Stimulated activated CD8-positive, alpha-beta memory T cell treated with anti-CD3 and anti-CD28 coated beads, Interleukin-7, amount 100 ng/mL, for 1 hour (primary cell): ENCODE measurements around the gene GRIK1.

ENCODE experiments used
- DNase-seq, 2 donors: peaks; one replicate each; pipeline ENCODE4 v3.0.0-alpha.2; 2020; ENCODE audit warnings: low read depth in 2 of 2

GRIK1 gene

GRCh38 chr21:29671728-29672127, 268.1 kb downstream of the GRIK1 start:
- no peak for DNase-seq

DNA sequence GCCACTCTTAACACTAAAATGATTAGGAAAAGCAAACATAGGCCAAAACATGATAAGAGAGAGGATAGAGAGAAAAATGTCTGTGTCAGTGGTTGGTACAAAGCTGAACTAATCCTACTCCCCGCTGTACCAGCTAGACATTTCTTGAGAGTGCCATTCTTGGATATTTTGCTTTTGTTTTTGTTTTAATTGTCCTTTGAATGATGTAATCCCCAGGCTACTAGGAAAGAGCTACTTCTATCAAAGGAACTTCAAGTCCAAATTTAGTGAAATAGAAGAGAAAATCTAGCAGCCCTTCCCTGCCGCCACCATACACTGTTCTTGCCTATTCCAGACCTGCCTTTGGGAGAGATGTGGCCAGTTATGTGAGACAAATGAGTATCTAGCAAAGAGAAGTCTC, 269.6 kb downstream of the GRIK1 start:
- DNase-seq = no peak

DNA sequence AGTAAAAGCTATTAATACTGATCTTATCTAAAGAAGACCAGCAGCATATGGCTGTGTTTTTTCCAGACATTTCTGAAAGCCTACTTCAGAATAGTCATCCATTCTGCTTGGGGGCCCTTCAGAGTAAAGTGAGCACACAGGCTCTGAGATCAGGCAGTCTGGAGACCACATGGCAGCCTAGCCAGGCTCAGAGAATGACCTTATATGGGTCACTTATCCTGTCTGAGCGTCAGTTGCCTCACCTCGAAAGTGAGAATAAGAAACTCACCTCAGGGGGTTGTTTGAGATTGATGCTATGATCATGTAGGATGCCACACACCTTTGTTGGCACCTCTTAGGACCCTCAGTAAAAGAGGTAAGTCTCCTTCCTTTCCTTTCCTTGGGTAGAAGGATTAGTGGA, 270.4 kb downstream of the GRIK1 start:
- DNase-seq = no peak

DNA sequence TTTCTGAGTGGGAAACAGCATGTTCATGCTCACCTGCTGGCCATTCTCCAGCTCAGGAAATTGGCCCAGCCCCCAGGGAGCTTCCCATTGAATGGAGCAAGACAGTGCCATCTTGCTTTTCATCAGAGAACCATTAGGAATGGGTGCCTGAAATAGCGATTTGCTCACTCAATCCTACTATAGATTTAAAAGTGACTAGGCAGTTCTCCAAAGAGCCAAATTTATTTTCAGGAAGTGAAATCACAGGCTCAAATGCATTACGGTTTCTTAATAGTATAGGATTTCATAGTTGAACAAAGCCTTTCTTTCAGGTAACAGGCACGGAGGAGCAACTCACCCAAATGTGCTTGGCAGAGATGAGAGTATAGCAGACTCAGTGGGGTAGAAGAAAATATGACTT, 272.1 kb downstream of the GRIK1 start:
- DNase-seq = no peak

- DNase-seq = no peak
These were observed 275.2 kb downstream of the GRIK1 start for GRCh38 chr21:29664615-29665014.

DNA sequence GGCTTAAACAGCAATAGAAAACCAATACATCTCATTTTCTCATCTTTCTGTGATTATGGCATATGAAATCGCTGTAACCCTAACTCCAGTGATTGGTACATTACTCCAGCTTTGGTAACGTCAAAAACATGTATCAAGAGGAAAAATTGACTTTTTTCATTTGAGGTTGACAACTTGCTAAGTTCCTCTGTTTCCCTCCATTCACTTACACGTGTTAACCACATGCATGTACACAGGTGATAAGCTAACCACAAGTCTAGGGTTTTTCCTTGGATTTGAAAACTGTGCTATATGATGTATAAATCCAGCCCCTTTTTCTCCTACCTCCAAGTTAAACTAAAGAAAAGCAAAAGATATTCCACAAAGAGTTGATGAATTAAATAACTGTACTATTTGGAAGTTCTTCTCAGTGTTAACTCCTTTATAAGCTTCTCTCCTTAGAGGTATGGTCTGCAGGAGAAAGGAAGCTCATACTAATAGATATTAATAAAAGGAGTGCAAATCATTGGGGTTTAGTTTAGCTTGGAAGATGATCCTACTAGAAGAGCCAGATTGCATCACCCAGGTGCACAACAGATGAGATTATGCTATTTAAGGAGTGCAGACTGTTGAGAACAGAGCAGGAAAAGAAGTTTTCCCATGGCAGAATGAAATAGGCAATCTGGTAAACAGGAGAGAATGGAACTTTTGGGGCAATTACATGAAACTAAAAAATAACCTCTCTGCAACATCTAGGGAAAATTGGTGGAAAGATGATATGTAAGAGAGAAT, 277.9 kb downstream of the GRIK1 start:
- DNase-seq = no peak

DNA sequence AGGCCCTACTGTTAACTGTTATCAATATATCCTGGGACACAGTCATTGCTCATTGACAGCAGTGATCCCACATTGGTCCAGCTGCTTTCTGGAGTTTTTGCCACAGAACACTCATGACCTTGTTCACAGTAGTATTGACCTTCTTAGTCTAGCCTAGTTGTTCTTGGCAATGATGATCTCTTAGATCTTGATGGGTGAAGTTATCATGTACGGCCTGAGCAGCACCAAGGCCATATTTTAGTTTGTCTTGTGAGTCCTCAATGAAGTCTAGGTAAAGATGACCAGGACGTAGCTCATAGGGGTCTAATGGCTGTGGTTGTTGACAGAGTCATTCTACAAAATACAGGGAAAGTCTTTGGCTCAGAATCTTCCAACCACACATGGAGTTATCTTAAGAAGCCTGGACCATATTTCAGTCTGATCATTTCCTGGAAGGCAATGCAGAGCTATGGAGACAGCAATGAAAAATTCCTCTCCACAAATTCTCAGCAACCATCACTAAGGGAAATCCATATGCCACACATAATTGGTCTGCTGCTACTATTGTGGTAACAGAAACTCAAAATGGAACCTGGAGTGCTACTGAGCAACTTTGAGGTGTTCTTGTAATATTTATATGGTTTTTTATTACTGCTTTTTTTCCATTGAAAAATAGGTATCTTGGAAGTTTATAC, 279.6 kb downstream of the GRIK1 start:
- DNase-seq = no peak

DNA sequence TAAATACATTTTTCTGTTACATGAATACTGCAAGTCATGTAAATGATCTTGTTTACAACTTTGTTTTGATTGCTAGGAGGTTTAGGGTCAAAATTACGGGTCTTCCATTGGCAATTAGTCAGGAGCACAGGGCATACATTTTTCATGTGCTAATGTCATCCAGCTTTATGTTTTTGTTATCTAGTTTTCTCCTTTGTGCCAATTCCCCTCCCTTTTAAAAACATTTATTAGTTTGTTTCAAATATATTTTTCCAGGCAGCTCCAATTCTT, 280.9 kb downstream of the GRIK1 start:
- no peak for DNase-seq

DNA sequence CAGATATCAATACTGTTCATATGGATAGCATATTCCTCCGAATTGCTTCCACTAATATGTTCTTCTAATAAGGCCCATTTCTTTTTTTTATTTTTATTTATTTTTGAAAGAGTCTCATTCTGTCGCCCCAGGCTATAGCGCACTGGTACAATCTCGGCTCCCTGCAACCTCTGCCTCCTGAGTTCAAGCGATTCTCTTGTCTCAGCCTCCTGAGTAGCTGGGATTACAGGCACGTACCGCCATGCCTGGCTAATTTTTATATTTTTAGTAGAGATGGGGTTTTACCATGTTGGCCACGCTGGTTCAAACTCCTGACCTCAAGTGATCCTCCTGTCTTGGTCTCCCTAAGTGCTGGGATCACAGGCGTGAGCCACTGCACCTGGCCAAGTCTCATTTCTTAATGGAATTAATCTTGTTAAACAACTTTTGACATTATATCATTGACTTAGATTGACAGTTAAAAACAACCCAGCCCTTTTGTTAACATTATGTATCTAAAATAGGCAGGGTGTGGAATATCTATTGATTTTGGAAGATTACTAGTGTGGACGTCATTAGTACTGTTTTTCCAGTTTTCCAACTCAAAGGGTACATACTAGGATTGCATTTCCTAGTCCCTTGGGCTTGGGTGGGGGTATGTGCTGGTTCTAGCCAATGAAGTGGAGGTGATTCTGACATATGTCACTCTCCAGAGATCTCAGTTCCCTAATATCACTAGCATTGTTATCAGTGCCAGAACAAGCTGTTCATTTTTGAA, 281.4 kb downstream of the GRIK1 start:
- DNase-seq = no peak

DNA sequence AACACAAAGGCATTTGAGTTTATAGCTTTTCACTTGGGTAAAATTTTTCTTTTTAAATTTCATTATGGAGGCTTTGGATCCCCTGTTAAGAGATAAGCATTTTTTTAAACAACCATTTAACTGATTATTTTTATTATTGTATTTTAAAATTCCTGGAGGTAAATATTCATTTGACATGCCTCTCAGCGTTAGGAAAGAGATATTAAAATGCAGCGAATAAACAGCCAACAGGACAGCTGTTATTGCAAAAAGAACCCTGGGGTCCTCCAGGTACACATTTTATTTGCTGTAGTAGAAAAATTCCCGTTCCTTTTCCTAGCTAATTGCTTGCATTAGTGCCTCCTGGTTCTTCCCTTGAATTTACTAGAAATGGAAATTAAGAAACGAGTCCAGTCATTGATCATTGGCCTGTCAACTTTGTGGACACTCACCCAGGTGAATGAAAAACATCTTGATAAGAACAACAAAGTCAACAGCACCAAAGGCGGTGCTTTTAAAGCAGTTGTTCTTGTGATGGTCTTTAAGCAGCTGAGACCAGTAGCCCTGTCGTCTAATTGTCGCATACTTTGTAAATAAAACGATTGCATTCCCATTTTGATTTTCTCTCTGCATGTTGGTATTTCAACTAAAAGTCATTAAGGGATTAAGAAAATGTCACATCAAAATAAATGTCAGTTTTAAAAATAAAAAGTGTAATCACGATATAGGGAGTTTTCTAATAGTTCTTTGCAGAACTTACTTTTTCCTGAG, 282.4 kb downstream of the GRIK1 start:
- DNase-seq = no peak

GRCh38 chr21:29656504-29657239, 283.1 kb downstream of the GRIK1 start:
- DNase-seq = no peak

GRCh38 chr21:29655577-29655976, 284.2 kb downstream of the GRIK1 start:
- no peak for DNase-seq

DNA sequence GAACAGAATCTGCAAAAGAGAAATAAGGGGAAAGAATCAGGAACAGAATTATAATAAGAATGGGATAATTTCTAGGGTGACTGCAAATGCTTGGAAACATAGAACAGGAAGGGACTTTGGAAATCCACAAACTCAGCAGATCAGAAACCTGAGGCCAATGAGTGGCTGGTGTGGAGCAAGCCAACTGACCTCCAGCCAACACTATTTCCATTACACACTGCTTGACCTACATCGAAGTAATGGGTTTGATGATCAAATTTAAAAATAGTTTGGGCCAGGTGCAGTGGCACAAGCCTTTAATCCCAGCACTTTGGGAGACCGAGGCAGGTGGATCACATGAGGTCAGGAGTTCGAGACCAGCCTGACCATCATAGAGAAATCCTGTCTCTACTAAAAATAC, 284.9 kb downstream of the GRIK1 start:
- DNase-seq = no peak

DNA sequence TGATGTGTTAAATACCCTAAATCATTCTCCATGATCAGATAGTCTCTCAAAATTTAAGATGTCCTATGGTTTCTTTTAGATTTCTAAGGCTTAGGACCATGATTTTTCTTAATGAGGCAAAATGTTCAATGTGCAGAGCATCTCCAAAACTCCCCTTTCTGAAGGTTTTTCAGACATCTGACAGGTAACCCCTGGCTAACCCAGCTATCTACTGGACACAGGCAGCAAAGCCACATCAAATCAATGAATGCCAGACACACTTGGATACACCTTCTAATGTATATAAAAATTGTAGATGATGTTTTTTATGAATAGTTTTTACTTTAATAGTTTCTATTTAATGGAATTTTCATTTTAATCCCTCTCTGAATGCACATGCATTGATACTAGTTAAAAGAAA, 285.6 kb downstream of the GRIK1 start:
- DNase-seq = no peak

DNA sequence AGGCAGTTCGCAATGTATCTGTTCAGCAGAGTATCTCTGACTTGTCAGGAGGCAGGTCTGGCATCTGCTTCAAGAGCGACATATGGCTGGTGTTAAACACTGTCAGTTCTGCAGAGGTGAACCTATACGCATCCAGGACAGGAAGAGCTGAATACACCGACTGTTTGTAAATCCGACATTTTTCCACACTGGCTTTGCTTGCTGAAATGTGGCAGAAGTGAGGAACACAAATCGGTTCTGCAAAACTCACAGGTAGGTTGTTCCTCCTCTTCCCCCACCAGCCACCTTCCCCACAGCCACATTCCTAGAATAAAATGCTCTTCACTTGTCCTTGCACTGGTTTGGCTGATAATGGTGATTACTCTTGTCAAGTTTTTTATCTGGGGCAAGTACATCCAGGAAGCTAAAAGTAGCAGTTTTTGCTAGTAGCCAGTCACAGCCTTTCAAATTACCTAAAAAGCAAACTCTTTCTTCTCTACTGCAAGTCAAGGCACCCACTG, 289.2 kb downstream of the GRIK1 start:
- no peak for DNase-seq

DNA sequence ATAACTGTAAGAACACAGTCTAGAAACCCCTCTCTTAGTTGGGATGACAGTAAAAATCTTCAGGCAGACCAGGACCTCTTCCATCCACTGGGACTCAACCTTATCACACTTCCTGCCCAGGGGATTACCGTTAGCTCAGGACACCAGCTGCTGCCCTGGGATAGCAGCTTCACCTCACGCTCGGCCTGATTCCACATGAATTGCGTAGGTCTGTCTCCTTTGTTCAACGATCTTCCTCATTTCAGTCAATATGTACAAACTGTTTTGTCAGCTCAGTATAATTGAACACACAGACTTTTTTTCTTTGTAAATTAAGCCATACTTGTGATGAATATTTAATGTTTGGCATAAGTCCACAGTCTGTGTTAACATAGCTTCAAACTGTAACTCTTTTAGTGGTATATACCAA, 290.4 kb downstream of the GRIK1 start:
- no peak for DNase-seq

DNA sequence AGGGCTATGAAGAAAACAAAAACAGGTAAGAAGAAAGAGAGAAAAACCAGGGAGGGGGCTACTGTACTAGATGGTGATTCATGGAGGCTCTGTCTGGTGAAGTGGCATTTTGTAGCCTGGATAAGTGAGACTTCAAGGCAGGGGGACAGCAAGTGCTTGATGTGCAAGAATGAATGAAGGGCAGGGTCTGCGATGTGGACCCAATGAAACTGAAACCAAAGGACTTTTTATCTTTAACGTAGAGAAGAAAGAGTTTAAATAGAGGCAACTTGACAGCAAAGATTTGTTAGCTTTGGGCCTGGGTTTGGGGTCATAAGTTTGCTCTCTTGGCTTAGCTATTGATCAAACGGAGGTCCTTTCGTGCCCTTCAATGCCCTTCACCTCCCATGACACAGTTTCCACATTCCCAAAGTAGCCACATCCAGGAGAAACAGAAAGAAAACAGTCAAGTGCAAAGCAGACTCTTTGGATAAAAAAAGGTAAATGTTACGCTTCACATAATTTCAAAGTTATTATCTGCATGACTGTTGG, 291.0 kb downstream of the GRIK1 start:
- no peak for DNase-seq

DNA sequence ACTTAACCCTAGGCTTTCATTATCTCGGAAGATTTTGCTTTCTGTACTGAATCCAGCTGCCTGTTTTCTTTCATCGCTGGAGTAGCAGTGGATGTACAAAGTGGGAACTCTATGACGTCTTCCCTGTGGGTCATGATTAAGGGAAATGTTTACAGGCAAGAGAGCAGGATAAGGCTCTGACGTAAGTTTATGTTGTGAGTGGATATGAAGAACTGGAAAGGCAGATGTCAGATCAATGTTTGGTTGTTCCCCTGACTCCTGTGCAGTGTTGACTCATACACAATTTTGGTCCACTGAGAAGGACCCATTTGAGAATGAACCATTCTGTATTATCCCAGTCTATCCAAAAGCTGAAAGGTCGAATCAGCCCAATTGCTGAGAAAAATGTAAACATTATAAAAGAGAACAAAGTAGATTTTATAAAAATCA, 292.4 kb downstream of the GRIK1 start:
- no peak for DNase-seq

DNA sequence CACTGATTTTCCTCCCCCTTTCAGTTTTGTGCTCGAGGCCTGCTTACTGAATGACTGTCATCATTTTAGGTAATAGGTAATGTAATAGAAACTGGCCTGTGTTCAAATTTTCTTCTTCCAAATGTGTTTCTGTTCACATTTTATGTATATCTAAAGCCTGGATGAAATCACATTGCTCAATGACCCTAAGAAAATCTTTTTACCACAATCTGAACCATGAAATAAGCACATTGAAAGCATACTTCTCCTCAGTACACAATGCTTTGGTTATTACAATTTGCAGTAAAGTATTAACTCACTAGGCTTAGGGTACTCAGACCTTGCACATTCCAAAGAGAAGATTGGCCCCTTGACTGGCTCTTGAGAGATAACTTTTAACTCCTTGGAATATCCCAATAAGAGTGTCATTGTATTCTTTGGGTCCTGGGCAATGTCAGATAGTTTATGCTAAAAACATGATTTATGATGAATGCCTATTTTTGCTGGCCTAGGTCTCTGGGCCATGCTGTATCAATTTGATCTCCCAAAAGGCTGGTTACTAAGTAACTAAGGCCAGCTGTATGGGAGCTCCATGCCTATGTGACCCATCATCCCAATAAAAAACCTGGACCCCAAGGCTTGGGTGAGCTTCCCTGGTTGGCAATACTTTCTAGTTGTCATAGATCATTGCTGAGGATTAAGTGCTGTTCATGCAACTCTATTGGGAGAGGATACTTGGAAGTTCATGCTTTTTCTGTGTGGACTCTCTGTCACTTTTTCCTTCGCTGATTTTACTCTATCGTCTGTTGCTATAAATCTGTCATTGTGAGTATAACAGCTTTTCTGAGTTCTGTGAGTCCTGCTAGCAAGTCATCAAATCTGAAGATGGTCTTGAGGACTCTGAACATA, 293.9 kb downstream of the GRIK1 start:
- no peak for DNase-seq

GRCh38 chr21:29643289-29643688, 296.5 kb downstream of the GRIK1 start:
- DNase-seq = no peak
